ENCODE results near the gene COX20. TPM values are rescaled to one million over a fixed set of nuclear protein-coding genes. Genes with fewer than 3 reads are reported as not detected.

COX20 gene
- total and polyA plus RNA-seq, 11 donors: 43.5 to 122 (median 59.8) TPM

- DNase-seq: no peak
- no peaks in the 10 kb centered on the region for H3K27me3 ChIP-seq
- peak in 1 of 4 donors; percentile 13 for ATAC-seq
- H3K4me1 ChIP-seq: peaks cover 0 to 4% (median 0%) of the 10 kb centered on the region in 12 donors
- H3K36me3 ChIP-seq: no peaks in the 10 kb centered on the region
- TF ChIP-seq, protein P1, sequence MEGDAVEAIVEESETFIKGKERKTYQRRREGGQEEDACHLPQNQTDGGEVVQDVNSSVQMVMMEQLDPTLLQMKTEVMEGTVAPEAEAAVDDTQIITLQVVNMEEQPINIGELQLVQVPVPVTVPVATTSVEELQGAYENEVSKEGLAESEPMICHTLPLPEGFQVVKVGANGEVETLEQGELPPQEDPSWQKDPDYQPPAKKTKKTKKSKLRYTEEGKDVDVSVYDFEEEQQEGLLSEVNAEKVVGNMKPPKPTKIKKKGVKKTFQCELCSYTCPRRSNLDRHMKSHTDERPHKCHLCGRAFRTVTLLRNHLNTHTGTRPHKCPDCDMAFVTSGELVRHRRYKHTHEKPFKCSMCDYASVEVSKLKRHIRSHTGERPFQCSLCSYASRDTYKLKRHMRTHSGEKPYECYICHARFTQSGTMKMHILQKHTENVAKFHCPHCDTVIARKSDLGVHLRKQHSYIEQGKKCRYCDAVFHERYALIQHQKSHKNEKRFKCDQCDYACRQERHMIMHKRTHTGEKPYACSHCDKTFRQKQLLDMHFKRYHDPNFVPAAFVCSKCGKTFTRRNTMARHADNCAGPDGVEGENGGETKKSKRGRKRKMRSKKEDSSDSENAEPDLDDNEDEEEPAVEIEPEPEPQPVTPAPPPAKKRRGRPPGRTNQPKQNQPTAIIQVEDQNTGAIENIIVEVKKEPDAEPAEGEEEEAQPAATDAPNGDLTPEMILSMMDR (IDR thresholded peaks at IDR 0.05): no peak
- no peak for TF ChIP-seq POLR2A (IDR thresholded peaks at IDR 0.05)
- intact Hi-C loops (cut with DNase I): loop anchor here in 3 of 10 donors (5.0 kb wide), 1 partner anchor 240 kb away; no protein-coding TSS in a partner anchor
- no peak overlapping the region for H3K27ac ChIP-seq
- H3K9me3 ChIP-seq: no peaks in the 10 kb centered on the region
- 82 to 87% (median 84%) methylated on average over 16 of the region's 16 CpGs for WGBS, 4 donors
- H3K4me3 ChIP-seq: no peak overlapping the region
Measured at GRCh38 chr1:244802556-244803239, 32.8 kb upstream of the COX20 start.

GRCh38 chr1:244804841-244805240 lies 30.6 kb upstream of the COX20 start:
- Histone ChIP-seq H3K4me3 (no peak overlapping the region), H3K27me3 (no peaks in the 10 kb centered on the region), H3K27ac (no peak overlapping the region), H3K4me1 (peaks cover 0 to 4% (median 0%) of the 10 kb centered on the region in 12 donors), H3K36me3 (no peaks in the 10 kb centered on the region), H3K9me3 (no peaks in the 10 kb centered on the region)
- TF ChIP-seq, protein P1 (IDR thresholded peaks at IDR 0.05): no peak
- intact Hi-C loops (cut with DNase I): loop anchor here in 4 of 10 donors (2.0 to 5.0 kb wide), 2 partner anchors 237 to 238 kb away; no protein-coding TSS in a partner anchor
- 91 to 95% (median 92%) methylated on average over 8 of the region's 8 CpGs for WGBS, 4 donors
- ATAC-seq: no peak
- no peak for DNase-seq

- ATAC-seq (no peak), DNase-seq (no peak)
- no peak for TF ChIP-seq POLR2A (IDR thresholded peaks at IDR 0.05)
- TF ChIP-seq, protein P1 (IDR thresholded peaks at IDR 0.05): no peak
- Histone ChIP-seq H3K4me1 (no peaks in the 10 kb centered on the region), H3K27ac (no peak overlapping the region), H3K27me3 (no peaks in the 10 kb centered on the region), H3K9me3 (no peaks in the 10 kb centered on the region), H3K4me3 (no peak overlapping the region), H3K36me3 (no peaks in the 10 kb centered on the region)
- intact Hi-C loops (cut with DNase I): no loop called here
Measured at GRCh38 chr1:244807138-244807537, 28.3 kb upstream of the COX20 start.

DNA sequence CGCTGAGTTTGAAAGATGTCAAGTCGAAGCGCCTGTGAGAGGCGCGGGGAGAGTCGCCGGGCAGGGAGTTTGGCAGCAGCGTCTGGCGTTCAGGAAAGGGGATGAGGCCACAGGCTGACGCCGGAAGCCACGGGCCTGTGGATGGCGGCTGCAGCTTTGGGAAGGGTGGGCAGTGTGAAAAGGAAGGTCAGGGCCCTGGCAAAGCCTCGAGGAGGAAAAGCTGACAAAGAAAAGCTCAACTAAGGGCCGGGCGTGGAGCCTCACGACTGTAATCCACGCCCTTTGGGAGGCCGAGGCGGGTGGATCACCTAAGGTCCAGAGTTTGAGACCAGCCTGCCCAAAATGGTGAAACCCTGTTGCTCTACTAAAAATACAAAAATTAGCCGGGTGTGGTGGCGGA lies 25.2 kb upstream of the COX20 start:
- no peak overlapping the region for H3K27ac ChIP-seq
- intact Hi-C loops (cut with DNase I): no loop called here
- peaks cover 0 to 4% (median 0%) of the 10 kb centered on the region in 9 donors for H3K27me3 ChIP-seq
- ATAC-seq (no peak), DNase-seq (no peak)
- 83 to 88% (median 87%) methylated on average over 22 of the region's 22 CpGs for WGBS, 4 donors
- no peak overlapping the region for H3K4me3 ChIP-seq
- H3K4me1 ChIP-seq: no peaks in the 10 kb centered on the region
- TF ChIP-seq, protein P1 (IDR thresholded peaks at IDR 0.05): no peak
- TF ChIP-seq POLR2A (IDR thresholded peaks at IDR 0.05): no peak
- no peaks in the 10 kb centered on the region for H3K9me3 ChIP-seq
- H3K36me3 ChIP-seq: no peaks in the 10 kb centered on the region
